HG02943 (cell line): ENCODE results near the gene PDE5A.
"Not testable (repeated sequence)": the region's sequence is repeated elsewhere in the genome, so short reads cannot be mapped to it uniquely, and the experiment has no call there.

Experiments used
- ATAC-seq: cut with Tn5 transposase; IDR thresholded peaks from one replicate; pipeline ENCODE4 v1.9.1; 2021; ENCODE audit warnings: mild to moderate bottlenecking, low read depth, moderate library complexity; ENCODE audit not compliant: unreplicated experiment

Gene PDE5A

DNA sequence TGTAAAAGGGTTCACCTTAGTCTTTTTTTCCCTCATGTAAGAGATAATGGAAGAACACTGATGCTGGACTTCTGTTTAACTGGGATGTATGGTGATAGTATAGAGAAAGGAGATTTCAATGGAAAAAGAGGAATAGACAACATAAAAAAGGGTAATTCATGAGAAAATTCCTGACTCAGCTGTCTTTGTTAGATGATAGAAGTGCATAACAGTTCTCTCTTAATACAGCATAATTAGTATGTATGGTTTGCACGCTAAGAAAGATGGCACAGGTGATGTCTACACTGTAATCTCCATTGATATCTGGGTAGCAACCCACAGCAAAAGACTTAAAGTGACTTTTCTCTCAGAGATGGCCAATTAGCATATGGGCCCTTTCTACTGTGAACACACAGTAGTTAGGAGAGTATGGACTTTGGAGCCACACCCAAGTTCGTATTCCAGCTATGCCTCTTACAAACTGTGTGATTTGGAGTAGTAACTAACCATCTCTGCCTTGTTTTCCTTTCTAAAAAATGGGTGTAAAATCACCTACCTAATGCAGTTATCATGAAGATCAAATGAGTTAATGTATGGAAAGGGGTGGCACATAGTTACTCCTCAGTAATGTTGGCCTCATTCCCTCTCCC is 149.3 kb downstream of the PDE5A start:
- ATAC-seq: no peak

DNA sequence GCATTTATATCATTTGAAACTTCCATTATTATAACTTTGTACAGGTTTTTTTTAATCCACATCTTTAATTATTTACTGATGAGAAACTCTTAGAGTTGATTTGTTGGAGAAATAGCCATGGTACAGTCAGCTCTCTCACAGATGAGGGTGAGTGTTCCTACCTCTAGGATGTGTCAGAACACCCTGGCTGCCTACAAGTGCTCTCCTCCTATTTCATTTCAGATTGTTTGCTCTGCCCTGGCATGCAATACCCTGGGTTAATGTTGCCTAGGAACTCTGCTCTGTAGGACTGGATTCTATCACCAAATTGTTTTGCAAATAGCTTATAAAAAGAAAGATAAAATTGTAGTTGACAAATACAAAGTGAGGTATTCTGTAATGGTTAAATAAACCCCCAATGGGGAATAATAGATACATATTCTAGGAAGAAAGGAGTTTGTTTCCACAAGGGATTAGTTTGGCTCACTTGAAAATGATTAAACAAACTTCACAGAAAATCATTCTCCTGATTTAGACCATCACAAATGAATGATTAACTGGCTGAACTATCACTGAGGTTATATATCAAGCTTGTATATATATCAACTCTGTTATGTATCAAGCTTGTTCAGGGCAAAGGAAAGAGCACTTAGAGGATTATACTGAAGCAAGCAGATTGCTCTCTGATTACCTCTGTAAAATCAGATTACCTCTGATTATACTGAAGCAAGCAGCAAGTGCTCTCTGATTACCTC is 150.0 kb downstream of the PDE5A start:
- no peak for ATAC-seq

DNA sequence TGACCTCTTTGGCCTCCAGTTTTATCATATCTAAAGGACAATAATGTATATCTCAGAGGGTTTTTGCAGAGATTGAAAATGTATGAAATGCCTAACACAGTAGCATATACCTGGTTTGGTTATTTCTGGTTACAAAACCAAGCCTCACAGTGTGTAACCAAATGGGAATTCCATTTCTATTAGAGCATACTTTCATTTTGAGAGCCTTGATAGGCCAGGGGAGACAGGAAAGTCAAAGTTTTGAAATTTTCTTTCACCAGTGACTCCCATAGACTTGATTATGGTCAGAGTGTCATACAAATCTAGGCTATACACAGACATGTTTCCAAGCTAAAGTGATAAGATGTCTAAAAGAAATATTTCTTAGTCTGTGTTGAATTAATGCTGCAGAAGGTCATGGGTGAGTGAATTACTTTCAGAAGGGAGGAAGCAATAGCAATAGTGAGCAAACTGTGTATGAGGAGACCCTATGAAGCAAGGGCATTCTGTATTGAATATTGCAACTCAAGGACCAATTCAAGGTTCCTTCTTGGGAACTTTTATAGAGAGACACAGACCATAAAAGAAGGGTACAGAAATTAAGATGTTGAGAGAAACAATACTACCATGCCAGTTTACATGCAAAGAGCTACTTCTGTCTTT is 151.1 kb downstream of the PDE5A start:
- no peak for ATAC-seq

DNA sequence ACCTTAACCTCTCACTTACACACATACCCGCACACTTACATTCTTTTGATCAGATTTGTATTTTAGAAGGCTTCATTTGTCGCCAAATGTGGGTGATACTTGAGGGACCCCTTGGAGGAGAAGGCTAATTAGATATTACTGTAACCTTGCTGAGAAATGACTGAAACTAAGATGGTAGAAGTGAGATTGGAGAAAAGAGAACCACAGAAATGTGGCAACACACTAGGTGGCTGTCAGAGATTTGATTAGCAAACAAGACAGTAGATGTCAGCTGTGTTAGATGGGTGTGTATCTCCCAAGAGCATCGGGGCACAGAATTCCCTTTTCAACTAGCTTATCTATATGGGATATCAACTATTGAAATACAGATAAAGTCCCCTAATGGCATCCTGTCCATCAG is 157.3 kb downstream of the PDE5A start:
- no peak for ATAC-seq

DNA sequence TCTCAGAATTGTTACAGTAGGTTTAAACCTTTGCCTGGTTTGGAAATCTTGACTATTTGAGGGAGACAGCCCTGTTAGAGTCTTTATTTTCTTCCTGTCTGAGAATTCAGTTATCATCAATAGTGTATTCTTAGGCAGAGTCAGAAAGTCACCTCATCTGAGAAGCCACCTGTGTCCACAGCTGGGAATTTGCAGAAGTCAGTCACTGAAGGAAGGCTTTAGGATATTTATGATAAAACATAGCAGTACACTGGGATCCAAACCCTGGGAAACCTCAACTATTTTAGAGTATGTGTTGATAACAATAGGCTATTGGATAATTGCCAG is 157.9 kb downstream of the PDE5A start:
- not testable (repeated sequence) for ATAC-seq

DNA sequence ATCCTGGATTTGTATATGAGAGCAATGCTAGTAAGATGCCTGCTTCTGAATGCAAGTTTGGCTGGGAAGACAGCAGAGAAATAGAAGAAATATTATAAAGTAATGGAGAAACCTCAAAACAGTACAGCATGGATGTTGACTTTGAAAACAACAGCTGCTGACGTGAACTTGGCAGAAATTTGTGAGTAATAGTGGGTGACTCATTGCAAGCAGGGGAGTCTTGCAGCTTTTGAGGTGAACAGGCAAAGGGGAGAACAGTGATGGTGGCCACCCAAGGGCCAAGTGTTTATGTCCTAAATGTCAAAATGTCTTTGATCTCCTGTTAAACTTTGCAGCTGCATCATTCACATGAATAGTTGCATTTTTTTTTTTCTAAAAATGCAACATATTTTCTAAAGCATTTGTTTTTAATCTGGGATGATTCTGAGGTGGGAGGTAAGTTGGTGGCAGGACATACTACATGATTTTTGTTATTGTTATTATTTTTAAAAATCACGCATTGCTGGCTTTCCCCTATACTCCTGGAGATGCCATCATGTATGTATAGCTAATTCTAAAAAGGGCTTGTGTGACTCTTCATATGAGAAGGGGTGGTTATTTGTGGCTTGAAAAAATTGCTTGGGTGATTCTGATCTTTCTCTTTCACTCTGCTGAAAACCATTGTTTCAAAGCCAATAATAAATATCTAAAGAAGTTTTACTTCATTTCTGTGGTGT is 158.4 kb downstream of the PDE5A start:
- ATAC-seq: not testable (repeated sequence)

DNA sequence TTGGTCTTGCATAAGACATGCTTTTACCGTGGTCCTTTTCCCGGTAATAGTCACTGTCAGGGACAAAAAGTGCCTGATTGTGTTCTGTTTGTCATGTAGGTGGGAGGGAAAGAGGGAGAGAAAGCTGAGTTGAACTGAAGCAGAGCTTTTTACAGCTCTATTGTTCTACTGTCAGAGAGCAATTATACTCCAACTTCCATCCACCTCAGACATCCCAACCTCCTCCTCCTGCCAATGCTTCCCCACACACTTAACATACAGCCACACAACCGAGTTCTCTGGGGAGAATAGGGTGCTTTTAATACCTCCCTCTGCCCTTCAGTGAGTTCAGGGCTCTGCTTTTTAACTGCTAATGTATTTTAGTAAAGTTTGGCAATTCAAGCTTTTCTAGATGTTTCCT is 159.6 kb downstream of the PDE5A start:
- ATAC-seq: not testable (repeated sequence)

DNA sequence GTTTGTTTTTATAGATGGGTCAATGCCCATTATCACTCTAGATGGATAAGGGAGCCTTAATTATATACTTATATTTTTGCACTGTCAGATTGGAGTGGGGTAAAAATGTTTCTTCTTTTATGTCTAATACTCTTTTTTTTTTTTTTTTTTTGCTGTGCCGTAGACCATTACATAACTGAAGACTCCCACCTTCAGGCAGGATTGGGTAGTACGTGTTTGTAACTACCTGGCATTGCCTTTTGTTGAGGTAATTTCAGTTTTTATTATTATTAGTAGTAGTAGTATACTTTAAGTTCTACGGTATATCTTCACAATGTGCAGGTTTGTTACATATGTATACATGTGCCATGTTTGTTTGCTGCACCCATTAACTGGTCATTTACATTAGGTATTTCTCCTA is 165.9 kb downstream of the PDE5A start:
- ATAC-seq: not testable (repeated sequence)

DNA sequence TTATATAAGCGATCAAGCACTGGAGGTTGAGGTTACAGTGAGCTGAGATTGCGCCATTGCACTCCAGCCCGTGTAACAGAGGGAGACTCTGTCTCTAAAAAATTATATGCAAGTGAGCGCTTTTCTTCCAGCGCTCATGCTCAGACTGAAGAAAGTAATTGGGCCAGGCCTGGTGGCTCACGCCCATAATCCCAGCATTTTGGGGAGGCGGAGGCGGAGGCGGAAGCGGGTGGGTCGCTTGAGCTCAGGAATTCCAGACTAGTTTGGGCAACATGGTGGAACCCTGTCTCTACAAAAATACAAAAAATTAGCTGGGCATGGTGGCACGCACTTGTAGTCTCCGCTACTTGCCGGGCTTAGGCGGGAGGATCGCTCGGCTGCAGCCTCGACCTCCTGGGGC is 172.9 kb downstream of the PDE5A start:
- ATAC-seq: not testable (repeated sequence)

DNA sequence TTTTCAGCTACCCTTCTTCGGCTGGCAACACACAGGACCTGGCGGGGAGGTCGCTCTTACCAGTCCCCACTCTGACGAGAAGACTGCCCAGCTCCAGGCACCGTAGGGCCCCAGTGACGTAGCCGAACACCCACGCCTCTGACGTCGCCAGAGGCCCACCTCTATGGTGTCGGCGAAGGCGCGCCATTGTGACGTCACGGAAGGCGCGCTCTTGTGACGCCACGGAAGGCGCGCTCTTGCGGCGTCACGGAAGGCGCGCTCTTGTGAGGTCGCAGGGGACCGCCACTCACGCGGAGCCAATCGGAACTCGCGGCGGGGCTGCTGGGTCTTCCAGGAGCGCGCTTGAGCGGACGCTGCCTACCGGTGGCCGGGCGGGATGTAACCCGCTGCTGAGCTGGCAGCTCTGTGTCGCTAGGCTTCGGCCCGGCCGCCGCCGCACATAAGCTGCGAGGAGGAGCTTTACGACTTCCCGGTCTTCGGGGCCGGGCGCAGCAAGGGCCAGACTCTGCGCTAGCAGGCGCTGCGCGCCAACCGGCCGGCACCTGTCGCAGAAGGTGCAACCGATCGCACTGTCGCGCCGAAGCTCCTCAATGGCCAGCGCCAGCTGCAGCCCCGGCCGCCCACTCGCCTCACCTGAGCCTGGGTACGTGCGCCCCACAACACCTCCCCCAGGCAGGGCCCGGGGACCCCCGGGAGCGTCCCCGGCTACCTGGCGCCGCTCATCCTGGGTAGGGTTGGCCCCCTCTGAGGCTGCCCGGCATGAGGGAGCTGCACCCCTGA is 173.9 kb downstream of the PDE5A start:
- peak; percentile 100 for ATAC-seq

DNA sequence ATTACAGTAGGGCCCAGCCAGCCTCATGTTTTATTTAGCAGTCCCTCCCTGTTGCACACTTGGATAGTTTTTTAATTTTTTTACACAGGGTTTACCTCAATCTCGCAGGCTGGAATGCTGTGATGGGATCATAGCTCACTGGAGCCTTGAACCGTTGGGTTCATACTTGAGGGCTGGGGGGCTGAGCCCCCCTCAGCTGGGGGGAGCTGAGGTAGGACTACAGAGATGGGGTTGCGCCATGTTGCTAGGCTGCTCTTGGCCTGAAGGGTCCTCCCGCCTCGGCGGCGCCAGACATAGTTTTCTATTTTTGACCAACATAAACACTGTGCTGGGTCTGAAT is 174.5 kb downstream of the PDE5A start:
- peak; percentile 6 for ATAC-seq

DNA sequence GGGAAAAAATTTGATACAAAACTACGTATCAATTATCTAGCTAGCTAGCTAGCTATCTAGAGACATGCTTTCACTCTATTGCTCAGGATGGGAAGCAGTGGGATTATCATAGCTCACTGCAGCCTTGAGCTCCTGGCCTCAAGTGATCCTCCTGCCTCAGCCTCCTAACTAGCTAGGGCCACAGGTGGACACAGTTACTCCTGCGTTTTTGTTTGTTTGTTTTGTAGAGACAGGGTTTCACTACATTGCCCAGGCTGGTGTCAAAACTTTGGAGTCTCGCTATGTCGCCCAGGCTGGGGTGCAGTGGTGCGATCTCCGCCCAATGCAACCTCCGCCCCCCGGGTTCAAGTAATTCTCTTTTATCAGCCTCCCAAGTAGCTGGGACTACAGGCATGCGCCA is 175.3 kb downstream of the PDE5A start:
- ATAC-seq: not testable (repeated sequence)

DNA sequence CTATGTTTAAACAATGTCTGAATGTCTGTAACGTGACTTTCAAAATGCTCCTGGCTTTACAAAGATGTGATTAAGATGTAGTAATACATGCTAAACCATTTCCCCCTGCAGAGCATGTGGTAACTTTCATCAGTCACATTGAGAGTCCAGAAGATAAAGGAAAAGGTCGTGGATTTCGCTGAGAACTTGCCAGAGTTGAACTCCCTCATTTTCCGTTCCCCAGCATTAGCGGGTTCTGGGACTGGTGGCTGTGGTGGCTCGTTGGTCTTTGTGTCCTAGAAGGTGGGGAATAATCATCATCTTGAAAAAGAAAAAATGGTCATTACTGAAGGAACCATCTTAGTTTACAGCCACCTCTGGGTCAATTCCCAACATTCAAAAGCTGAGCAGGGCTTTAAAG is 178.8 kb downstream of the PDE5A start:
- ATAC-seq: not testable (repeated sequence)
